C4-2B (cell line): ENCODE data around the gene FRA10AC1.

Experiments used
- CTCF ChIP-seq: fragments of 450-650 bp; conservative IDR thresholded peaks from 2 replicates; pipeline ENCODE4 v1.5.1; 2017; ENCODE audit warnings: mild to moderate bottlenecking
- ZFX ChIP-seq: fragments of 450-650 bp; IDR thresholded peaks from 2 replicates; pipeline ENCODE4 v1.6.1; 2017

- TF ChIP-seq CTCF (no peak), ZFX (no peak)
Observed at GRCh38 chr10:93741367-93741766, 39.0 kb upstream of the FRA10AC1 start.
